ENCODE data around the gene PPP2R2B.

The PPP2R2B gene

DNA sequence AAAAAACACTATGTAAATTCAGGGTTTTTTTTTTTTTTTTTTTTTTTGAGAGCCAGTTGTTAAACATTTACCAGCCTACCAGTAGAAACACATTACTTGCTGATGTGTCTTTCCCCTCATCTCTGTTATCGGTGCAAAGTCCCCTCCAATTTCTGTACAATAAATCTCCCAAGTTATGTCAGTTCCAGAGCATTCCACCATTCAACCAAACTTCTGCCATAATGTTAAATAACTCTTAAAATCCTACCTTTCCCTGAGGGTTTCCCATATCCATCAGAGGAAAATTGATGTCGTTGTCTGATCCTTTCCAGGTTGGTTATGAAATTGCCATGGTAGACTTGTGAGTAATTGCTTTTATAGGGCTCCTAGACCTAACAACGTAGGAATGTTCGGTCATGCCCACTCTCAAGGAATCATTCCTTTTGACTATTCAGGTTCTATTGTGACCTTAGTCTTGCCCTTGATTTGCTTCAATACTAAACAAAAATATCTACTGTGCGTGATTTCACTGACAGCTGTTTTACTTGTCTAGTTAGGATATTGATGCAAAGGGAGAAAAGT is 5.6 kb upstream of the PPP2R2B start:
- no peak for DNase-seq

DNA sequence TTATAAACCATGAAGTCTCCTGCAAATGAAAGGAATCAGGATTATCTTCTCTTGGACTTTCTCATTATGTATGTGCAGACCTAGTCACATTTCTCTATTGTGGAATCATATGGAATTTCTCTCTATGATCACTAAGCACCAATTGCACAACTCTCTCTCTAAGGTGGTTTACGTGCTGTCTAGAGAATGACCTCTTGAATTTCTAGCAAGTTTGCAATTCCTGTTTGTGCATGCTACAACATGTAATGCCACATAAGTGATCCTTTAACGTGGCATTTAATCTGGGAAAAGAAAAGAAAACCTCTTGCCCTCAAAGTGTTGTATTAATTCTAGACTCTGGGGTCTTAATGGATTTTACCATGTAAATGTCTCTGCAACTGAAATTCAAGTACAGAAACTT is 5.0 kb upstream of the PPP2R2B start:
- no peak for DNase-seq

DNA sequence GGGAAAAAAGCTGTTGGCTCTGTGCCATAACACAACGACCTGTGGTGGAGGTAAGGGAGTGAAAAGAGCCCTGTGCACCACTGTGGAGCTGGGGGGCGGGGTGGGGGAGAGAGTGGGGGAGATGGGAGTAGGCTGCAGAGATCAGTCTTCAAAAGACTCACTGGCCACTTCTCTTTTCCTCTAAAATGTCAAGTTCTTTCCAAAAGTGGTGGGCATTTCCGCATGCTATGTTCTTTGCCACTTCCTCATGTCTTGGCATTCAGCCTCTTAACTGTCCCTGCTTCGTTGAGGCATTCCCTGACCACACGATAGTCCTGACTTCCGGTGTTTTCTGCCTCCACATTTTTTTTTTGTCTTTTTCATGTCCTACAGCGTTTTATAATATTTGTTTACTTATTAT is 2.4 kb upstream of the PPP2R2B start:
- DNase-seq = no peak

DNA sequence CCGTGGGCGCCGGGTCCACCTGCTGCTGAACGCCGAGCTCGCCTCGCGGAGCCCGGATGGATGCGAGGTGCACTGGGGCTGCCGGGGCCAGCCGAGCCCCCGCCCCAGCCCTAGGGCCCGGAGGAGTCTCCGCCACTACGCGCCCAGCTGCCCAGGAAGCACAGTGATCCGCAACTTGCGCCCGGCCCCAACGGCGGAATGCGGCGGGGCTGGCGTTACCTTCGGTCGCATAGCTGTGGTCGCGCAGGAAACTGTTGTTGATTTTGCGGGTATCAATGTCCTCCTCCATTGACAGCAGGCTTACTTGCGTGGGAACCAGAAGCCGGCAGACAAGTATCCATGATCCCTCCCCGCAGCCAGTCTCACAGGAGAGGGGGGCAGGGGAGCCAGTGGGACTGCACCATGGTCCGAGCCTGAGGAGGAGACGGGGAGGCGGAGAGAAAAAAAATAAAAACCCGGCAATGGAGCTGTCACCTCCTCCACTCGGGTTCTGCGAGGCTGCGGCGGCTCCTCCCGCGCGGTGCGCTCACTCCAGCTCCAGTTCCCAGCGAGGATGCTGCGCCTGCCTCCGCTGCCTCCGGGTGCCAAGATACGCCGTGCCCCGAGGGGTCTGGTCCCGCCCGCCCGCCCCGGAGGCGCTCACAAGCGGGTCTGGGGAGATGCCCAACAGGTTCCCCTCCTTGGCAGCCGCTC is 628 bp downstream of the PPP2R2B start:
- peak in 1 of 2 donors; percentile 4 for DNase-seq

DNA sequence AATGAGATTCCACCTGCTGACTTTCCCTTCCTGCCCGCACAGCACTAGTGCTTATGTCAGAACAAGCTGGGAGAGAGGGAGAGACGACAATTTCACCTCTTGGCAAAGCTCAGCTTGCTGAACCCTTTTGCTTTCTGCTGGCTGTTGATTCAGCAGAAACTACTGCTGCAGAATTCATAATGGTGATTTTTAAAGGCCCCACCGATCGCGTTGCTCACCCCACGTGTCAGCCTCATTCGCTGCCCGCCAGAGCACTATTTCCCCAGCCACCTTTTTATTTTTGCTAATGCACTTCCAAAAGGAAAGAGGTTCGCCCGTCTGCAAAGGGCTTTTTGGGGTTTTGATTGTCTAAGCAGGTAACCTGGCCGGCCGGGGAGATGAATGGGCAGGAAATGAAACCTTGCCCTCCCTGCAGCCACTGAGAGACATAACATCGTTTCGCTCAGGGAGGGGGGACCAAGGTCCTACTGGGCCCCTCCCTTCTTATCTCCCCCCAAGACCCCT is 1.3 kb downstream of the PPP2R2B start:
- DNase-seq = no peak

DNA sequence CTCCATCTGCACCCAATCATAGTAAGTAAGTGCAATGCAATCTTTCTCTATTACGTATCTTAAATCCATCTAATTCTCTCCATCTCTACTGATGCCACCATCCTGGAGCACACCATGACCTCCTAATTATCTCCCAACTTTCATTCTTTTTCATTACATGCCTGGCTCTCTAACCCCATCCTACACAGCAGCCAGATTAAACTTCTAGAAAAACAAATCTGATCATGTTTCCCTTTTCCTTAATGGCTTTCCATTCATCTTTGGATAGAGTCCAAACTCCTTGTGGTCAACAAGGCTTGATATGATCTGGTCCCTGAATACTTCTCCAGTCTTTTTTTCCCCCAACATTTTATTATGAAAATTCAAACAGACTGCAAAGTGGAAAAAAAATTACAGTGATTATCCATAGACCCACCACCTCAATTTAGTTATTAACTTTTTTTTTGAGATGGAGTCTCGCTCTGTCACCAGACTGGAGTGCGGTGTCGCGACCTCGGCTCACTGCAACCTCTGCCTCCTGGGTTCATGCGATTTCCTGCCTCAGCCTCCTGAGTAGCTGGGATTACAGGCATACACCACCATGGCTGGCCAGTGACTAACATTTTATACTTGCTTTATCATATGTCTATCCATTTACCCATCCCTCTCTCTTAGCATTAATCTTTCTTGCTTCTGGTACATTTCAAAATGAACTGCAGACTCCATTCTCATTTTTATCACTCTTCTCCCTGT is 5.2 kb downstream of the PPP2R2B start:
- DNase-seq = no peak

DNA sequence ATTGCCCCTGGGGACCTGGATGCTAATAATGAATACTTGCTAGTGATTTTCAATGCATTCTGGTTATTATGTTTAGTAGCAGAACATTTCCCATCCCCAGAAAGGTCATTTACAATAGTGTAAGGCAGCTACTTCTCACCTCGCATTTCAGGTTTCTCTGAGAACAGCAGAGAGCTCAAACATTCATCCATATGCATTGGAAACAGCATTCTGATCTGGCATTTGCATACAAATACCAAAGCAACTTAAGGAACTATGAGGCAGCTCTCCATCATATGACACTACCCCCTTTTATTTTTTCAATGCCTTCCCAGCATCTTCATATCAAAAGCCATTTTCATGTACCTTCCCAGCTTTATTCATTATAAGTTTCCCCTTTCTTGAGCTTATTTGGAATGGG is 6.4 kb downstream of the PPP2R2B start:
- no peak for DNase-seq

DNA sequence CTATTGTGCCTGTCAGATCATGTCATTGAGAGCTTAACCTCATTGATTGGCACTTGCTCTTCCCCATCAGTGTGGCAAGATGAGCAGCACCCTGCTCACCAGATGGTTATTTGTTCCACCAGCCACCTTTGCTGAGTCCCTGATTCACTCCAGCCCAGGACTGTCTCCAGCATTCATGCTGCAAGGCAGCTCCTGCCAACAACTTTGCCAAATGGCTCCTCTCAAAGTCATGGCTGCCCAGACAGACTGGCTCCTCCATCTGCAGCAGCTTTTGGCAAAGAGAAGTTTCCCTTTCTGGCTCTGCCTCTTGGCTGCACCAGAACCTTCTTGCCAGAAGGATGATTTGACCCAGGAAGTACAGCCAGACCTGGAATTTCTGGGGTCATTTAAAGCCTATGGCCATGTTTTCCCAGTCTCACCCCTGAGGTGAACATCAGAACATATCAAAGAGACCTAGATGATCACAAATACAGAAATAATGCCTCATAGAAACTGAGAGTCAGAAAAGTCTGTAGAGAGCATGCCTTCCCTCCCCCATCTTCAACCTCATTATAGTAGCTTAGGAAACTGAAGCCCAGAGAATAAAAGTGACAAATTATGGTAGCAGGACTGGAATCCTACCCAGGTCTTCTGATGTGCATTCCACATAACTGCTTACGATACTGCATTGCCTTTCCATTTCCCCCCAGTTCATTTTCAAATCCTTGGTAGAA is 10.4 kb downstream of the PPP2R2B start:
- DNase-seq = no peak

DNA sequence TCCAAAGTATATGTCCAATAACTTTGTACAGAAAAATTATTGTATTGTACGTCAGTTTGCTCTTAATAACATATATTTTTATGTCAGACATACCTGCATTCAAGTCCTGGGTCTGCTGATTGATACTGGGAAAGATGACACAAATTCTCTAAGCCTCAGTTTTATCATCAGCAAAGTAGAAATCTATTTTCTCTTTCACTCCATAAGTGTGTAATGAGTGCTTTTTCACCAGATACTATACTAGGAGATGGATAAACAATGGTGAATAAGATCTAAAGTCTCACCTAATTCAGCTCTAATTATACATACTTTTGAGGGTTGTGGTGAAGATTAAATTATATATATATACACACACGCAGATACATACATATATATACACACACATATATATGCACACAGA is 12.3 kb downstream of the PPP2R2B start:
- no peak for DNase-seq

DNA sequence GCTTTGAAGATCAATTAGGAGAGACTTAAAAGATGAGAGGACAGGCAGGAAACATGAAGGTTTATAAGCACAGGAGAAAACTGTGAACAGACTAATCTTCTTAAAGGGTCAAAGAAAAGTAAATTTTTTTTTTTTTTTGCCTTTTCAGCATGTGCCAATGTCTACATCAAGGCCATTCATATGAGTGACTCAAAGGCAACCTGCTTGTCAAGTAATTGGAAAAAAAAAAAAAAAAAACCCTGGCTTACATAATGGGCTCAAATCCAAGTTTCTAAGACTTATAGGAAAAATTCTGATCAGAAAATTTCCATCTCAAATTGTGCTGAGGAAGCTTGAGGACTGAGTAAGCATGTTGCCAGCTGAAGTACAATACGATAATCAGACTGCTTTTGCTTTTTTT is 15.9 kb downstream of the PPP2R2B start:
- no peak for DNase-seq

DNA sequence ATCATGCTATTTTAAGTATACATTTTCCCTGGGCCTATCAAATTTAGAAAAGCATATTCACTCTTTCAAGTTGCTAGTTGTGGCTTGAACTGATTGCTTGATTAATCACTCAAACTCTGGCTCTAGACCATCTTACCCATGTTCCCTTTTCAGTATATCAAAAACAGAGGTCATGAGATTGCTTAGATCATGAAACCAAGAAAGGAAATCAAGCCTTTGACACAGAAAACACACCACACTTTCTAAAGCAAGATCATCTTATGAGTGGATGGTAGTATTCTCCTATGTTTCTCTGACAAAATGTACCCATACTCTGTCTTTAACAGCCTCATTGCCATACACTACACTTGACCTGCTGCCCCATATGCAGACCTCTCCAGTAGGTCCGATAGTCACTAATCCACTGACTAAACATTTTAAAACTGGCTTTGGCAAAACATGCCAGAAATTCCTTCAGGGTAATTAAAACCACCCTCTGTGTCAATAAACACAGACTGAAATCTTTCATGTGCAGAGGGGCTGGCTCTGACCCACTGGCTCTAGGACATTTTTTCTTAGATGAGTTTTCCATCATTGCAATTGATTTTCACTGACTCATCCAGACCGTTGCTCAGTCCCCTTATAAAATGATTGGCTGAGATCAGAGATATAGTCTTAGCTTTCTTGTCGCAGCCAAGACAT is 18.2 kb downstream of the PPP2R2B start:
- no peak for DNase-seq

DNA sequence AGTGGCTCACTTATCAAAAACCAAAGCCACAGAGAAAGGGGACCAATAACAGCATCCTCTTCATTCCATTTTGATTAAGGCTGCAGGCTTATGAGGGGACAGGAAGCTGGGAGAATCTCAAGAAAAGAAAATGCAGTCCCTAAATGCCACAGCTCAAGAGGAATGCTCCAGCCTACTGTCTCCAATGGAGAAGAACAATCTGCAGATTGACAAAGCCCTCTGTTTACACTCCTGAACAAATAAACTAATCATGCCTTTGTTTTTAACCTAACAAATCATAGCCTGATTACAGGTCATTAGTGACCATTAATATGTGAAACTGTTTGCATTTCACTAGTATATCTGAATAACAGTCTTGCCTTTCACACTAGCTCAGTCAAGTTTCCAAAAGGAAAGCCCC is 26.5 kb downstream of the PPP2R2B start:
- no peak for DNase-seq

DNA sequence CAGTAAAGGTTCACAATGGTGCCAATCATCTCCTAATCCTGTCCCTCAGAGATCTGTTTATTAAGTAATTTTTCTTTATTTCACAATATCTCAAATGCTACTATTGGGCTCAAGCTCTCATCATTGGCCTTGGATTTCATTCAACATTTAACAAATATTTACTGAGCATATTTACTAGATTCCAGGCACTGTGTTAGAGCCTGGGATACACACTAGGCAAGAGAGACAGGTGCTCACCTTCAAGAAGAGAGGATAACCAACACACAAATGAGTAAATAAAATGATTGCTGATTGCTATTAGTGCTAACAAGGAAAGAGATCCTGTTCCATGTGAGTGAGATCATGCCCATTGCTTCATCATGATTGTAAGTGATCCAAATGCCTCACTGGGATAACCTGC is 27.4 kb downstream of the PPP2R2B start:
- no peak for DNase-seq

DNA sequence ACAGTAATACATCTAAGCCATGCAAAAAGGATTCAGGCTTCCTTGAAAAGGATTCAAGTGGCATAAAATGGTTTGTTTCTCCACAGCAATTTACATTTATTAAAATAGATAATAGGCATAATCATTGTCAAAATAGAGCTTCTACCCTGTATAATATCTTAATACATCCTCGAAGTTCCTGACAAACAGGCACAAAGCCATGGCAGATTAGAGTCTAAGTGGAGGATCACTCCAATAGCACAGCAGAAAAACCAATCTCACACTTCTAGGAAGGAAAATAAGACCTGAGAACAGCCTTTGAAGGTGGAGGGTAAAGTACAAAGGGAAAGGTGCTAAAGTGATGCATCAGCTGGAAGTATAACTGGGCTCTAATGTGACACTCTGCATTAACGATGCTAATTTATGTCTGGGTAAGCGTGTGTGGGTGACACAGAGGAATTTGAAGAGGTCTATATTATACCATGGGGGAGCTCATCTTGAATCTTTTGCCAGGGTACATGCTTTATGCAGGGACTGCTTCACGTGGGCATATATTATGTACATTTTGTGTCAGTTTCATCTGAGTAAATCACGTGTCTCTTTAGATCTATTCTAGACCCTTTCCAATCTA is 28.8 kb downstream of the PPP2R2B start:
- DNase-seq = no peak

DNA sequence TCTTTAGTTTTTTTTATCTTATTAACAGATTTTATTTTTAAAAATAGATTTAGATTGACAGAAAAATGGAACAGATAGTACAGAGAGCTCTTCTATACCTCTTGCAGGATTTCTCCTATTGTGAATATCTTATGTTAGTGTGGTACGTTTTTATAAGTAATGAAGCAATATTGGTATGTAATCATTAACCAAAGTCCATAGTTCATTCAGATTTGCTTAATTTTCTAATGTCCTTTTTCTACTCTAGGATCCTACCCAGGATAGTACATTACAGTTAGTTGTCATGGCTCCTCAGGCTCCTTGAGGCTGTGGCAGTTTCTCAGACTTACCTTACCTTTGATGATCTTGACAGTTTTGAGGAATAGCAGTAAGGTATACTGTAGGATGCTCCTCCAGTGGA is 30.4 kb downstream of the PPP2R2B start:
- no peak for DNase-seq

DNA sequence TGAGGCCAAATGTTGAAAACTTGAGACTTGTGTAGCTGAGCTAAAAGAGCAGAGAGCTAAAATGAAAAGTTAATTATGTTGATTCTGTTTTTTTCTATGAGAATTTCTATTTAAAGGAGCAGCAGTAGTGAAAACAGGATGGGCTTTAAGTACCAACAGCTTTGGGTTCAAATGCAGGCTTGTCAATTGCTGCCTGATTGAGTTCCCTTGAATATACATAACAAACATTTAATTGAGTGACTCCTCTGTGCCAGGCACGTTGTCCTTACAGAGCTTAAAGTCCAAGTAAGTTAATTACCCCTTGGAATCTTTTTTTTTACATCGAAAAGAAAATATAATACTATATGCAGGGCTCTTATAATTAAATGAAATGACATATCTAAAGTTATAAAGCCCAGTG is 38.5 kb downstream of the PPP2R2B start:
- DNase-seq = no peak

DNA sequence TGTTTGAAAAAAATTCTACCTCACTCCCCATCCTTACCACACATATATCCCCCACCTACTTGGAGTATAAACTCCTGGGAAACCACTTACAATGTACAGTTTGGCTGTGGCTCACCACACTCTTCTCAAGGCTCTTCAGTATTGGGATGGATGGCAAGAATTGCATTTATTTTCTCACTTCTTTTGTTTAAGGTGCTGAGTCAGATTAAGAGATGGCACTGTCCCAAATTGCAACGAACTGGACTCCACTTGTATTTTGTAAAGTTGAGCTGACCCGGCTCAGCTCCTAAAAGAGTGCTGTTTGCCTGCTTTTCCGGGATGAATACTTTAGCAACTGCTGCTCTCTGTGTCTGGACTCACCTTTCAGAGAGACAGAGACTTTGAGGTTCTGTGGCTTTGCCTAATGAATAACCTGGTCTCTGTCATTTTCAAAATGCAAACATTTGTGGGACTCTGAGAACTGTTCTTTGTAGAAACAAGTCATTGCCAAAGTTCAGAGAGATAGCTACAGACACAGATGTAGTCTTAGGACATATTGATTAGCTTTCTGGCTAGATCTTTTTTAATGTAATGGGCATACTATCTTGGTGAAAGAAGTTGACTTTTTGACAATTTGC is 42.2 kb downstream of the PPP2R2B start:
- DNase-seq = no peak

DNA sequence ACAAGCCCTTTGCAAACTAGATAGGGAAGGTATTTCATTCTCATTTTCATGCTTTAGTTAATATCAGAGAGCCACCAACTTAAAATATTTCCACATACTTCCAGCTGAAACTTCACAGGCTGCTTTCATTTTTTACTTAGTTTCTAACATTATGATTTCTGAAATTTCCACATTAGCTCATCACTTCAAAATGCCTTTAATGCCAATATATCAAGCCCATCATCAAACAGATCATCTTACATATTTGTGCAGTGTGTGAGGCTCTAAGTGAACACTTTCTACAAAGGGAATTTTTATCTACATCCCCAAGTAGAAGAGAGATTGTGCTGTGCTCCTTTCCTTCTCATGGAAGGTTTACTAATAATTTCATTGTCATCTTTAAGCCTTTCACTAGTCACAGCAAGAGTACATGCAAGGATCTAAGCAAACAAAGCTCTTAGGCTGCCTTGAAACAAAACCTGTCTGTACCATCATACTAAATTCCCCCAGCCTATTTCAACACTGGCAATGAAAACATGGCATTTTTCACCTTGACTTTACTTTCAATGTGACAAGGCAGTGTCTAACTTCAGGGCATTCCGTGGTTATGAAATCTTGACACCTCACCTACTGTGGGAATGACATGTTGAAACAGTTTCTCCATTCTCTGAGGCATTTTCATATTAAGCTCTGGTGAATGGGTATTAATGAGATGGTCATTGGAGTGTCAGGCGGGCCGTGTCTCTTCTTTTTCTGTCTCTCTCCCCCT is 45.4 kb downstream of the PPP2R2B start:
- DNase-seq = no peak

DNA sequence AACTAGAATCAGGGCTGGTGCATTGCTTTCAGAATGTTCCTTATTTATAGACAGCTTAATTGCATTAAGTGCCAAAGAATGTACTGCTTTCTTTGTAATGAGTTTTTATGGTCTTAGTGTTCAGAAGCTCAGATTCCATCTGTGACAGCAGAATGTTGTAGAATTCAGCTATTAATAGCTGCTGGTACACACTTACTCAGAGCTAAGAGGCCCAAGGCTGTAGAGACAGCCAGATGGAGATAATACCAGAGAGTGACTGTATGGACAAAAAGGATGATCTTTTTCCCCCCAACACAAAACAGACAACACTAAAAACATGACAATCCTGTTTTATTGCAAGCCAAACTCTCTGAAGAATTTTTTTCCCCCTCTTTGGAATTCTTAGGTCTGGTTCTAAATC is 50.2 kb downstream of the PPP2R2B start:
- DNase-seq = no peak

DNA sequence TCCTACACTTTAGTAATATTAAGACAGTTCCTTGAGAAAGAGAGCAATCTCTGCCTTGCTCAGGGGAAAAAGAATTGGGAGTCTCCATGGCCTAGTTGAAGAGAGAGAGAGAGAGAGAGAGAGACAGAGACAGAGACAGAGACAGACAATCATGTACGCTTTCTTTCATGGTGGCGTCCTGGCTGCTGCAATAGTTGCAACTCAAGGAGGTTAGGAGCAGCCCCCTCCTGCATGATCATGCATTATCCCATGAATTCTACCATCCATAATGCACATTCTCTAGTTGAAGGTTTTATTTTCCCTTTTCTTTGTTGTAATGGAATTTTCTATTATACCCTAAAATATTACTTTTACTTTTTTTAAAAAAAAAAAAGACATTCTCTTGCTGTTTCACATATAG is 50.7 kb downstream of the PPP2R2B start:
- DNase-seq = no peak

DNA sequence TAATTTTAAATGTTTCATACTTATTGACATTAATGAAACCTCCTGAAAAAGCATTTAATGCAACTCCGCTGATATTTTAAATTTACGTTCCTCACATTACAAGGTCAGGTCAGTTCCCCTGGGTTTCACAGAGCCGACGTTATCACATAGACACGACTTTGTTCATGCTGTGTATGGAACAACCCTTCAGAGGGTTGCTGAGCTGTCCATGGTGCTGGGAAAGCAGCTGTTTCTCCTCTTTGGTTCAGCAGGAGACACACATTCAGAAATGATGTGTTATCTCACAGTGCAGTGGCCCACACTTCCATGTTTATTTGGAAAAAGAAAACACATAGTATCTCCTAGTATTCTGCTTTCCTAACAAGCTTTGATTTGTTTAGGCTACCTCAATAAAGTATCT is 53.5 kb downstream of the PPP2R2B start:
- DNase-seq = no peak

Data from activated CD4-positive, alpha-beta T cell treated with anti-CD3 and anti-CD28 coated beads for 4 hours (primary cell).